IPS-18c (cell line): ENCODE results near the gene DPY19L2.
"Not testable (repeated sequence)": the region's sequence is repeated elsewhere in the genome, so short reads cannot be mapped to it uniquely, and the experiment has no call there.

Experiments
- H3K4me3 ChIP-seq: 2 replicates; pipeline ENCODE4 v1.7.0; 2013; ENCODE audit warnings: low read depth, mild to moderate bottlenecking, low read length, moderate library complexity; ENCODE audit not compliant: insufficient read depth
- H3K9me3 ChIP-seq: one replicate; pipeline ENCODE4 v1.6.1; 2013; ENCODE audit warnings: mild to moderate bottlenecking, low read length, moderate library complexity; ENCODE audit not compliant: control insufficient read depth, insufficient read depth

The DPY19L2 gene

GRCh38 chr12:63668028-63668799 lies at the start of gene DPY19L2:
TSS of gene DPY19L2 (minus strand) at chr12:63668493. CDS start at chr12:63668393, 100 bp downstream.
- peak within 1 kb of the TSS; percentile 56 for H3K4me3 ChIP-seq
- H3K9me3 ChIP-seq: no peaks in the 10 kb centered on the region

- H3K9me3 ChIP-seq, H3K4me3 ChIP-seq: not testable (repeated sequence)
Measured at GRCh38 chr12:63716891-63717290, 48.6 kb upstream of the DPY19L2 start.

DNA sequence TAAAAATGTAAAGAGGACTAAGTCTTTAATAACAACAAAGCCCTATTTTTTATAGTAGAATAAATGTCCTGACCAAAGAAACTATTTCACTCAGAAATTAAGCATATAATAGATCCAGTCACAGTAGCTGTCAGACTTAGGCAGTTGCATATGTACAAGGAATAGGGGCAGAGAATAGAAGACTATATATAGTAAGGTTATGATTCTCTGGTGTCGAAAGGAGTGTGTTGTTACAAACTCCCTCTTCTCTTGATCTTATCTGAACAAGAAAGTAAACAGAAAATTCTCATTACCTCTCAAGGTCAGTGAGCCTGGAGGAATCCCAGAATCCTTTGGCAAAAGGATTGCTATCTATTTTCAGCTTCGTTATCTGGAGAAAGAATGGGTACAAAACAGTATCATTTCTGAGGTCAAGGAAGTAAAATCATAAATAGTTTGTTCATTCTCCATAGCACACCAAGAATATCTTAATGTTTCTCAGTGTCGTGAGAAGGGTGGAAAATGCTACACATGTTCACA lies 46.9 kb upstream of the DPY19L2 start:
- H3K9me3 ChIP-seq, H3K4me3 ChIP-seq: not testable (repeated sequence)

GRCh38 chr12:63714409-63714808 lies 46.1 kb upstream of the DPY19L2 start:
- not testable (repeated sequence) for H3K9me3 ChIP-seq

DNA sequence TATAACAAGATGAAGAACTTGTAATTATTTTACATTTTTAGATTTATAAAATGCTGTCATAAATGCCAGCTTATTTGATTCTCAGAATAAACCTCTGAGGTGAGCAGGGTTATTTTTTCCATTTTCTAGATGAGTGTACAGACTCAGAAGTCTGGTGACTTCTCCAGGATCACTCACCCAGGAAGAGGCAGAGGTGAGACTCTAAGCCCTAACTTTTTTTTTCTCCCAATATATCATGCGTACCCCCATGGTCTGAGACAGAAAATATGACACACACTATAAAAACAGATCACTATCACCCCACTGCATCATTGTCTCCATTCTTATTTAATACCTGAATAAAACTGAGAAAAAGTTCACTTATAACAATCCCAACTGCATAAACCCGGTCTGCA lies 45.4 kb upstream of the DPY19L2 start:
- not testable (repeated sequence) for H3K9me3 ChIP-seq, H3K4me3 ChIP-seq

More at GRCh38 chr12:63714409-63714808, 46.1 kb upstream of the DPY19L2 start:
- H3K4me3 ChIP-seq: not testable (repeated sequence)

- H3K4me3 ChIP-seq, H3K9me3 ChIP-seq: not testable (repeated sequence)
Measured at GRCh38 chr12:63712979-63713680, 44.8 kb upstream of the DPY19L2 start.

- H3K9me3 ChIP-seq, H3K4me3 ChIP-seq: not testable (repeated sequence)
Measured at GRCh38 chr12:63712376-63712974, 44.2 kb upstream of the DPY19L2 start.

GRCh38 chr12:63711339-63711738 lies 43.0 kb upstream of the DPY19L2 start:
- not testable (repeated sequence) for H3K4me3 ChIP-seq, H3K9me3 ChIP-seq

- Histone ChIP-seq H3K4me3 (no peak overlapping the region), H3K9me3 (no peaks in the 10 kb centered on the region)
Measured at GRCh38 chr12:63706336-63706735, 38.0 kb upstream of the DPY19L2 start.

DNA sequence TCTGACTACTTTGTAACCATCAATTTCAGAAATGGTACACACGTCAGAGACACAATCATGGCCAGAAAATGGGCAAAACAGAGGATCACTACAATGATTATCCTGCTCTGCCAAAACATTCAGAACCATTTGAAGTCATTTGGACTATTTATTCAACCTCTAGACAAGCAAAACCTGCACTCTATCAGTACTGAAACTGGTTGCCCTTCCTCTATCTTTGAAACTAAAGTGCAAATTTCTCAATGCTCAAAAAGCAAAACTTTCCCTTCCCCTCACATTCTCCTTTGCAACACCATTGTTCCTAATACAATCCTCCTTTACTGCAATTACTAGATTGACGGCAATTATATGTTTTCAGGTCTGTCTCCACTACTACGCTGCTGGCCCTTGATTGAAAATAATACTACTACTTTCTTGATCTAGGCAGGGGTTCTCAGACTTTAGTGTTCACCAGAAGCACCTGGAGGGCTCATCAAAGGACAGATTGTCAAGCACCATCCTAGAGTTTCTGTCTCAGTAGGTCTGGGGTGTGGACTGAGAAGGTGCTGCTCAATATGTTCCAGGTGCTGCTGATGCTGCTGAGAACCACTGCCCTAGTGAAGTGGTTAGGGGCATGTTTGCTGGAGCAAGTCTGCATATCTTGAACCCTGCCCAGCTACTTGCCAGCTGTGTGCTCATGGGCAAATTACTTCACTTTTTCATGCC lies 31.5 kb upstream of the DPY19L2 start:
- not testable (repeated sequence) for H3K9me3 ChIP-seq, H3K4me3 ChIP-seq

DNA sequence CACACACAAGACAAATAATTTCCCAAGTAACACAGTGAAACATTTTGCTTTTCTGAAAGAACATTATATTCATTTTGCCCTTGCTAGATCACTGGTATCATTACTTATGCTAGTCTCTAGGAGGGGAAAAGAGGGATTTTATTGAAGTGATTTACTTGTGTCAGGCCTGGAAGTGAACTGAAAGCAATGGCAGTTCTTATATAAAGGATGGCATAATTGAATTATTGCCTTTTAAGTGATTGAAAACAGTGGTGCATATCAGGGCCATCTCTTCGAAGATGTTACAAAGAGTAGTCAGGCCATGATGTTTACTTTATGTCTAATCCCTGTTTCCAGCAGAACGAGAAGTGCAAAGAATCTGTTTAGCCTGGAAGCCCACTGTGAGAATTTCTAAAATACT lies 30.7 kb upstream of the DPY19L2 start:
- not testable (repeated sequence) for H3K4me3 ChIP-seq, H3K9me3 ChIP-seq

DNA sequence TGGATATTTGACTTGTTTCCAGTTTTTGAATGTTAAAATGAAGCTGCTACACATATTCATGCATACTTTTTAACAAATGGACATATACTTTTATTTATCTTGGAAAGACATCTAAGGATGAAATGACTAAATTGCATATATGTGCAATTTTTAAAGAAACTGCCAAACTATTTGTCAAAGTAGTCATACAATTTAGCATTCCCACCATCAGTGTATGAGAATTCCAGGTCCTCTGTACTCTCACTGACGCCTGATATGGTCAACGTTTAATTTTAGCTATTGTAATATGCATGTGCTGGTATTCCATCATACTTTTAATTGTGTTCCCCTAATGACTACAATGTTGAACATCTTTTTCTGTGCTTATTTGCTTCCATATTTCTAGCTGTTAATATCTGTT lies 22.5 kb upstream of the DPY19L2 start:
- not testable (repeated sequence) for H3K4me3 ChIP-seq, H3K9me3 ChIP-seq

GRCh38 chr12:63689141-63689540 lies 20.8 kb upstream of the DPY19L2 start:
- not testable (repeated sequence) for H3K9me3 ChIP-seq, H3K4me3 ChIP-seq

GRCh38 chr12:63686623-63687022 lies 18.3 kb upstream of the DPY19L2 start:
- not testable (repeated sequence) for H3K9me3 ChIP-seq, H3K4me3 ChIP-seq

- H3K9me3 ChIP-seq, H3K4me3 ChIP-seq: not testable (repeated sequence)
Measured at GRCh38 chr12:63685789-63686188, 17.5 kb upstream of the DPY19L2 start.

DNA sequence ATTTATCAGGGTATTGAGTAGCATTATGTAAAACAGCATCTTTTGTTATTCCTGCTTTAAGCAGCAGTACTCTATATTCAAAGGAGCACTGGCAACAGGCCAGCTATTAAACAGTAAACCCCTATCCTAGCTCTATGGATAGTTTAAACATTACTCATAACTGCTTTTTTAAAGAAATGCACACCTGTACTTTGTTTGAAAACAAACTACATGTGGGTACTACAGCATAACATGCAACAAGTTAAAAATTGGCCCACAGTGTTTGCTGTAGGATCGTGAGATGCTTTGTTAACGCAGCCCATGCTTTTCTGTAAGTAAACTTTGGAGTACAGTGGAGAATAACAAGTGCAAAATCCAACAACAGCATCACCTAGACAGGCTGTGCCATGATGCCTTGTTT lies 14.3 kb upstream of the DPY19L2 start:
- H3K9me3 ChIP-seq, H3K4me3 ChIP-seq: not testable (repeated sequence)

- H3K4me3 ChIP-seq, H3K9me3 ChIP-seq: not testable (repeated sequence)
Measured at GRCh38 chr12:63680758-63681157, 12.5 kb upstream of the DPY19L2 start.
